Dermis microvascular lymphatic vessel endothelial cell (primary cell): ENCODE data around the gene FGD2. TPM values are rescaled to one million over a fixed set of nuclear protein-coding genes. Genes with fewer than 3 reads are reported as not detected.
A peak's percentile ranks its signal among the peaks of the same experiment; 100 is the strongest.
"Not testable (repeated sequence)": the region's sequence is repeated elsewhere in the genome, so short reads cannot be mapped to it uniquely, and the experiment has no call there.

Source experiments
- DNase-seq, 2 donors: peaks; one replicate each; pipeline versions ENCODE4 v3.0.0 to v3.0.0-alpha.2; 2010; ENCODE audit warnings: low read depth in 2 of 2
- total RNA-seq: library from RNA; depleted of rRNA; stranded (reverse); fragments of >200 nt; gene quantifications from 2 replicates; pipeline ENCODE4 v1.2.1, GENCODE V29; 2014

Gene FGD2
- total RNA-seq, 1 donor from 2014 or later = not detected

DNA sequence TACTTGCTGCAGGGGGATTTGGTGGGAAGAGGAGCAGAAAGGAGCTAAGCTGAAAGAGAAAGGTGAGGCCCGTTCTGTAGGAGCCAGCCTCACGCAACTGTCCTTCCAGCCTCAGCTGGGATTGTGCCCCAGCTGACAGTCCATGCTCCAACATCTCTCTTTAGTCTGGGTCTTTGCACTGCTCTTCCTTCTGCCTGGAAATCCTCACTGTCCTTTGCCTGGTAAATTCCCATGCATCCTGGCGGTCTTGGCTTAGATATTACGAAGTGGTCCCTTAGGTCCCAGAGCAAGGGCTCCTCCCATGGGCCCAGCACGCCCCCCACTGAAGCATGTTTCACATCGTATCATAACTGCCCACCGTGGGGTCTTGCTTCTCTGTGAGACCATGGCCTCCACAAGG, 52.2 kb downstream of the FGD2 start:
- no peak for DNase-seq

DNA sequence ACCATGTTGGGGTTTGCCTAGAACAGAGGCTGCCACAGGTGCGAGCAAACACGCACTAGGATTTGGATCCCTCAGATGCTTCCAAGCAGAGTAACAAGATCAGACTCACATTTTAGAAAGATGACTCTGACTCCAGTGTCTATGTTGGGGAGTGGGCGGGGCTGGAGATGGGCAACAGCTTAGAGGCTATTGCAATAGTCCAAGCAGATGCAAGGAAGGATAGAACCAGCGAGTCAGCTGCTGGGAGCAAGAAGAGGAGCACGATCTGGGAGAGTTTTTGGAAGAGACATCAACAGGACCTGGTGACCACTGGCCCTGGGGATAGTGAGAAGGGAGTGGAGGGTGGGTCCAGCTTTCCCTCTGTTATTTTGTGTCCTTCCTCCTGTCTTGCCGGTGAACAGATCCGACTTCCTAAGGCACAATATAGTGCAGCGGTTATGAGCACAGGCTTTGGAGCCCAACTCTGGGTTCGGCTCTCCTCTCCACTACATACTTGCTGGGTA, 52.7 kb downstream of the FGD2 start:
- no peak for DNase-seq

DNA sequence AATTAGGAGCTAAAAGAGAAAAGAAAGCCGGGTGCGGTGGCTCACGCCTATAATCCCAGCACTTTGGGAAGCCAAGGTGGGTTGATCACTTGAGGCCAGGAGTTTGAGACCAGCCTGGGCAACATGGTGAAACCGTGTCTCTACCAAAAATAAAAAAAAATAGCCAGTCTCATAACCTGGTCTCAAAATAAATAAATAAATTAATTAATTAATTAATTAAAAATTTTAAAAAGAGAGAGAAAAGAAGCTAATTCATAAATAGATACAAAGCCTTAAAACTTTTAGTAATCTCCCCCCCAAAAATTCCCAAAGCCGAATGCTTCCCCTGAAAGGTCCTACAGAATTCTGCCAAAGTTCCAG, 53.5 kb downstream of the FGD2 start:
- not testable (repeated sequence) for DNase-seq

DNA sequence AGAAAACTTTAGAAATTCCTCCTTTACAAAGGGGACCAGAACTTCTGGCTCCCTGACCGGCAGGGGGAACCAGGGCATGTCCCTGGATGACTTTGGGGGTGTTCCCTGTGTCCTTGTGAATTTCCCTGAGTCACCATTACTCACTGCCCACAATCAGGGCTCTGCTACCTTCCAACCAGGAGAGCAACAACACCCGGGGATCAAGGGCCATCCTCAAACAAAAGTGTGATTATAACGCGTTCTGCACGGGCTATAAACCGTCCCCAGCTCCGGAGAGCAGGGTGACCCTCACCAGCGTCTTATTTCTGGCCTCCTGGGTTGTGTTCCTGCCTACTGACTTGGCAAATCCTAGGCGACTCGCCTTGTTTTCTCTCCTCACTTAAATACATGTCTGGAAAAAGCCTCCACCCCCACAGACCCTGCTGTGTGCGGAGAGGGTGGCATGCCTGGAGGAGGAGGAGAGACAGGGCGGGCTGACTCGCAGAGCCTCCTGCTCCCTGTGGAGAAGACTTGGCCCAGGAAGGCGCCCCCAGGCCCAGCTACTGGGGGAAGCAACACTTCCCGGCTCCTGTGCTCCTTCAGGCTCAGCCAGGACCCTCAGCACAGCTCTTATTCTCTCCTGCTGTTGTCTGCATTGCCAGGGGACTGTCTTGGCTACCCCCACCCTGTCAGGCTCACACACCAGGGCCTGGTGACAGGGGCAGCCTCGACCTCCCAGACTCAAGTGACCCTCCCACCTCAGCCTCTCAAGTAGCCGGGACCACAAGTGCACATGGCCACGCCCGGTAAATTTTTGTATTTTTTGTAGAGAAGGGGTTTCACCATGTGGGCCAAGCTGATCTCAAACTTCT, 54.1 kb downstream of the FGD2 start:
- DNase-seq = peak in 1 of 2 donors; percentile 80

DNA sequence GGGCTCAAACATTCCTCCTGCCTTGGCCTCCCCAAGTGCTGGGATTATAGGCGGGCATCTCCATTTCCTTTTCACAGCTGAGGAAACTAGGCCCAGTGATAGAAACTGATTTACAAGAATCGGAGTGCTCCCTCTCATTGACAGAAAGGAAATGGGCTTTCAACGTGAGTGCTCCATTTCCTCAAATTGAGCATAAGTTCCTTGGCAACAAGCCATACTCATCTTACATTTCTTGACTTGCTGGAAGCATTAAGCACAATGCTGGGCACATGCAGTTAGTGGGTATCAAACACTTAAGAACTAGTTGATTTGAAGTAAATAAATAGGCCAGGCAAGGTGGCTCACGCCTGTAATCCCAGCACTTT, 54.7 kb downstream of the FGD2 start:
- peak in 1 of 2 donors; percentile 11 for DNase-seq

DNA sequence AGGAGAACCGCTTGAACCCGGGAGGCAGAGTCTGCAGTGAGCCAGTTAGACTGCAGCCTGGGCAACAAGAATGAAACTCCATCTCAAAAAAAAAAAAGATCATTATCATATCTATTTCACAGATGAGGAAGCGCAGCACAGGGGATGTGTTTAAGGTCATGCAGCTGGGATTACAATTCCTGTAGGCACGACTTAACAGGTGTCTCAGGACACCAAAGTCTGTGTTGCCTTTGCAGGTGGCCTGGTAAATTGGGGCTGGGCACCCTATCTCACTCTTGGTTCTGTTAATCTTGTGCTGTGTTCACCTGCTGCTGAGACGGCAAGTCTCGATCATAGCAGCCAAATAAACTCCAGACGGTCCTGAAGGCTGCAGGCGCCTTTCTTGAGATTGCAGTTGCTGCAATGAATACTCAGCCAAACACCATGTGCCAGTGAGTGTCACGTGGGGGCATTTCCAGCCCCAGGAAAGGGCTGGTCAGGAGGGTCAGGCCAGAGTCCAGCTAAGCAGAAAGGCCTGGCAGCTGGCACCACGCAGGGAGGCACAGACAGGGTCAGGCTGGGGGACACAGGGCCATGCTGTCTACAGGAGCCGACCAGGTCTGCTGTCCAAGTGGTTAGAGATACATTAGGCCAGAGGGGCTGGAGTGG, 55.8 kb downstream of the FGD2 start:
- no peak for DNase-seq

DNA sequence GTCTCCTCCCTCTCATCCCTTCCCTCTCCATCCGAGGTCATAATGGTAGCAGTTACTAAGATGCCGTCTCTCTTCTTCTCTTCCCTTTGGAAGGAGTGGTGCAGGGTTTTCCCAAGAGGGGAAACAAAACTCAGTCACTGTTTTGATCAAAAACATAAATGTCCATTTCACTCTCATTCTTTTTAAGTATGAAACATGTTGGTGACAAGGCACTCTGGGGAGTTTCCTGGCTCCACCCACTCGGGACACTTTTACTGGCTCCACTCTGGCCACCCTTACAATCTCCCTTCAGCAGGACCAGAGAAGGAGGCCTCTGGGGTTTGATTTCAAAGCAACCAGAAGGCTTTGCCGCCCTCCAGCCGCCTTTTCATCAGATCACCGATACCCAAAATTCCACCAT, 57.0 kb downstream of the FGD2 start:
- no peak for DNase-seq

DNA sequence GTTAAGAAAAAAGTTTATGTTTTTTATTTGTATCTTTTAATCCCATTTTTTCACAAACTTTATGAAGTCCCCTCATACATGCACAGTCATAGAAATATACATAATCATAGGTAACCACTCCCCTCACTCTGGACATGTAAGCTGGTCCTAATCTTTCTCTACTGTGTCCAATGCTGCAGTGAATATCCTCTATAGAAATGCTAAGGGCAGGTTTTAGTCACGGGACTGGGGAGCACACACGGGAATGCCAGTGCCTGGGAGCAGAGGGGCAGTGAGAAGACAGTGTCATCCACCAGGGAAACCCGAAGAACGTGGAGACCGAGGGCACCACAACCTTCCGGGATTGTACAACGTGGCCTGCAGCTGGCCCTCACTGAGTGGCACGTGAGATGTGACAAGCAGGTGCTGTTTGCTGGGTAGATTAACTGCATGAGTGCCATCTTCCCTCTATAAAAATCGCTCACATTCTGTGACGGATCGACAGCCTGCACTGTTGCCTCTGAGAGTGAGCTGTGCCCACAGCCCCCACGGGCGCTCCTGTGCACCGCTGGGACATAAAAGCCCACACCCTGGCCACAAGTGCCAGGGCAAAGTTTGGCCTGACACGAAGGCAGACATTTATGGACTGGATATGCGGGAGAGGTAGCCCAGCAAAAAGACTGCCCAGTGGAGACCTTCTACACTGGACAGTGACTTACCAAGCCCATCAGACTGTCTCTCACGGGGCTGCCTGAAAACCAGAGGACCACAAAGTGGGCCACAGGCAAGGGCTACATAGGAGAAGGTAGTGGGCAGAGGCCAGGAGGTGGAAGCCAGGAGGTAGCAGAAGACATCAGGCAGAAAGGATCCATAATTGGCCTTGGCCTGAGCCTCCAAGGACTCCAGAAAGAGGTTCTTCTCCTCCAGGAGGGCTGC, 63.2 kb downstream of the FGD2 start:
- DNase-seq = no peak

DNA sequence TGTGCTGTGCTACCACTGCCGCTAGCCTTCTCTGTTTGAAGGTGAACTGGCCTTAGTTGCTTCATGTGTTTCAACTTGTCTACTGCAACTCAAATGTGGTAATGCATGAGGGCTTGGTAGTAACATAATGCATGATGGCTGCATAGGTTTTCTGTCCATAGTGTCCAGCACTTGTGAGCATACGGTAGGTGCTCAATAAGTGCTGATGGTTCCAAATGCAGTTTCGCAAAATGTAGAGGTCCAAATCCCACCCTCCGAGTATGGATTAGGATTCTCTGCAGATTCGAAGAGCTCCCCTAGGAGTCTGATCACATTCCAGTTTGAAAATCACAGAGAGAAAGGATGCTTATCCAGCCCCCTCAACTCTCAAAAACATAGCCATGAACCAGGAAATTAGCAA, 64.2 kb downstream of the FGD2 start:
- DNase-seq = no peak

DNA sequence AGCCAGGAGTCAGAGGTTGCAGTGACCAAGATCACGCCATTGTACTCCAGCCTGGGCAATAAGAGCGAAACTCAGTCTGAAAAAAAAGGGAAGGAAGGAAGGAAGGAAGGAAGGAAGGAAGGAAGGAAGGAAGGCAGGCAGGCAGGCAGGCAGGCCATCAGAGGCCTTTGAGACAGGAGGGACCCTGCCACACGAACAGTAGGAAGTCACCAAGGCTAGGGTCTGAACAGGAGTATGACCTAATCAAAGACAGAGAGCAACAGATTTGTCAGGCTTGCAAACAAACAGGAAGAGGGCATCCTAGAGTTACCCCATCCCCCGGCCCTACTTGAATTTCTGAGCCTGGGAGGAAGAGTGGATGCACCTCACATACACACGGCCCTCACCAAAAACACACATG, 67.1 kb downstream of the FGD2 start:
- DNase-seq = no peak

DNA sequence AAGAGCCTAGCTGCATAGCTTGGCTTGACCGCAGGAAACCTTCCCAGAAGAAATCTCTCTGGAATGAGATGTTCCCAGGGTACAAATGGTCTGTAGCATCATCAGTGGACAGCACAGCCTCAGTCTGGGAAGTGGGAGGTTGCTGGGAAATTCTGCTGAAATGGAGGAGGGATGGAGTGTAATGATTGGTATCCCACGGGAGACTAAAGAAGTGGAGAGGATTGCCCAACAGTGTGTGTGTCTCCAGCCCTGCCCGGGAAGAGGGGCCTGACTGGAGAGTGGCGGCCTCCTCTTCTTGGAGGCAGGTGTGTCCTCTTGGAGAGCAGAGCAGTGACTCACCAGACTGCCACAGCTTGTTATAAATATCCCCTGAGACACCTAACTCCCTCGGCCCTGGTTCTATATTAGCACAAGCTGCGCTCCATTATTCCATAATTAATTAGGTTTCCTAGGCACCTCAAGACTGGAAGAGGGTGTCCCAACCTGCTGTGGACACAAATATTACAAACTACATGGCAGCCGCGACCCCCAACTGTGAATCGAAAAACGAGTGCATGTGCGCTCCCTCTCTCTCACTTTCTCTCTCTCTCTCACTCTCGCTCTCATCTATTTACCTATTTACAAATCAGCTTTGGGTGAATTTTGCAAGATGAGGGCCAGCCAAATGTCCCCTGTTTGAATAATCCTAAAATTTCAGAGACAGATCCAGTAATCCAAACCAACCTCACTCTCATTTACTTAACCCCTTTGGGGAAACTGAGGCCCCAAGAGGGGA, 68.8 kb downstream of the FGD2 start:
- DNase-seq = no peak

DNA sequence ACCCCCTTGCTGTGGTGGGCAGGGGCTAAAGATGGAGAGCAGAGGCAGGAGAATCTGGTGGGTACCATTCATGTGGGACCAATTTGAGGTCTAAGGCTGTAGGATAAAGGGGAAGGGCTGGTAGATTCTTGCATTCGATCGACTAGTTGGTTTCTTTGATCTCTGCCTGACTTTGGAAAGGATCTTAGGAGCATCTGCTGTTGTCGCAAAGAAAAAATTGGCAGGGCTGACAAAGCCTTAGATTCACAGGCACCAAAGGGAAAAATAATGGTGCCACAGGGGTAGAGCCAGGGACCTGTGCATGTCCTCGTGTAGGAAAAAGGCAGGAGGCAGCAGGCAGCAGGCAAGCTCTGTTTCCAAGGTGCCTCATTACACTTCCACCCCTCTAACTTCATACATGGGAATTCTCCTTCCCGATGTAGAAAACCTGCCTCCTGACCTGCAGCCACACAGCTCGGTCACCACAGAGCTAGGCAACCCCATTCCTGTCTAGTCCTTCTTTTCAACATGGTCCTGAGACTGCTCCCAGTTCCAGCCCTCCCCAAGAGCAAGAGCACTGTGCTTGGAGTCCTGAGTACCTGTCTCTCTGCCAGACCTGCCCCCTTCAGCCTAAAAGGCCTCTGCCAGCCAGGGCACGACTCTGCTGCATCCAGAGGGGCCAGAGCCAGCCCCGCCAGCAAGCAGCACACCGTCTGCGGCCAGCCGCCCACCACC, 71.9 kb downstream of the FGD2 start:
- DNase-seq = no peak

DNA sequence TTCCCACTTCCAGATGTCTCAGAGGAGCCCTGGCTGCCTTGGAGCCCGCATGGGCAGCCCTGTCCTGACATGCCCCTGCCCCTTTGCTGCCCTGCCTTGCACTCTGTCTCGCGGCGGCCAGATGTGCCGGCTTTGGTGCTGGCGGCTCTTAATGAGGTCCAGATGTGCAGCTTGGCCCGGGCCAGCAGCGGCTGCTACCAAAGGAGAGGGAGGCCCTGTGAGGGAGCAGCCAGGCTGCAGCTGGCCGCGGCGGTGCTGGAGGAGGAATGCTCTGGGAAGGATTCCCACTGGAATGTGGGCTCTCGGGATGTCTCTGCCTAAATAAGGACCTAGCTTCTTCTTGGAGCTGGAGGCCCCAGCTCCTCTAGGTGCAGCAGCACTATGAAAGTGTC, 72.4 kb downstream of the FGD2 start:
- no peak for DNase-seq

Other genes with a start within 250 kb of the FGD2 start
- 5.0 and 6.7 TPM in 2 replicates for gene CPNE5, start 166.2 kb upstream of the FGD2 start, total RNA-seq
- 20.9 and 22.2 TPM in 2 replicates for gene PPIL1, start 130.9 kb upstream of the FGD2 start, total RNA-seq
- 18.7 and 21.4 TPM in 2 replicates for gene C6orf89, start 119.7 kb upstream of the FGD2 start, total RNA-seq
- gene PI16, start 50.9 kb upstream of the FGD2 start, total RNA-seq = 0.13 TPM in 1 of 2 replicates, not detected in the other
- gene MTCH1, start 19.5 kb upstream of the FGD2 start, total RNA-seq = 179 and 239 TPM in 2 replicates
- gene PIM1, start 164.5 kb downstream of the FGD2 start, total RNA-seq = 0.64 and 0.89 TPM in 2 replicates